NT2/D1 (cell line): ENCODE results near the gene KRT9.
"Not testable (repeated sequence)": the region's sequence is repeated elsewhere in the genome, so short reads cannot be mapped to it uniquely, and the experiment has no call there.

Source experiments
- SUZ12 ChIP-seq: IDR thresholded peaks from 2 replicates; pipeline ENCODE4 v1.6.1; 2011; ENCODE audit not compliant: insufficient read length, insufficient read depth; ENCODE audit errors: extremely low read depth
- ZNF274 ChIP-seq: IDR thresholded peaks from 2 replicates; pipeline ENCODE4 v1.6.1; 2011; ENCODE audit warnings: mild to moderate bottlenecking, low read depth, low read length

DNA sequence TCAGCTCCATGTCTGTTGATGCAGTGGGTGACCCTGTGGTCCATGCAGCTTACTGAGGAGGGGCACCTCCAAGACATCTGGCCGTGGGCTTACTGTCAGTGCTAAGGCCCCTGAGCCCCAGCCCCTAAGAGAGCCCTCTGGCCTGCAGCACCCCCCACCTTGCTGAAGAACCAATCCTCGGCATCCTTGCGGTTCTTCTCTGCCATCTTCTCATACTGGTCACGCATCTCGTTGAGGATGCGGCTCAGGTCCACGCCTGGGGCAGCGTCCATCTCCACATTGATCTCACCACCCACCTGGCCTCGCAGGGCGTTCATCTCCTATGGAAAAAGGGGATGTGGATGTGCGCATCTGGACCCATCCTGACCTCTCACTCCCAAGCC lies 49.6 kb upstream of the KRT9 start:
- TF ChIP-seq ZNF274, SUZ12: not testable (repeated sequence)
